HCT116 (cell line): ENCODE data around the gene TBATA. TPM values are rescaled to one million over a fixed set of nuclear protein-coding genes. Genes with fewer than 3 reads are reported as not detected.

Source experiments
- ATAC-seq: fragments of 200-7000 bp; cut with Tn5 transposase; 2 replicates; pipeline ENCODE4 v1.9.1; 2020; ENCODE audit warnings: mild to moderate bottlenecking, moderate library complexity
- BruUV-seq: library from RNA; stranded (reverse); fragments of 400-500 nt; replicated peaks from 2 replicates; lab custom pipeline; 2021; lab: Mats Ljungman, UMichigan
- CTCF ChIA-PET: fragments of 300-600 bp; sonication (Branson Sonifier 250); formaldehyde crosslinking; loops from one replicate; lab custom pipeline; 2021; ENCODE audit warnings: antibody characterized with exemption; lab: Charles Lee
- POLR2A ChIA-PET: fragments of 300-600, 350-600 bp; sonication (Branson Sonifier 250); formaldehyde crosslinking; loops from one replicate; lab custom pipeline; 2021; ENCODE audit warnings: antibody characterized with exemption; lab: Charles Lee
- RAD21 ChIA-PET, 2 experiments: fragments of 300-600 bp; sonication (Branson Sonifier 250); formaldehyde crosslinking; loops; one replicate each; lab custom pipeline; 2023; ENCODE audit warnings: low total read pairs in 2 of 2; ENCODE audit not compliant: uncharacterized antibody in 2 of 2, unreplicated experiment in 2 of 2, low non-redundant PET in 1 of 2; lab: Charles Lee
- DNase-seq: peaks from one replicate; pipeline ENCODE4 v3.0.0-alpha.2; 2010; ENCODE audit warnings: low read depth, low spot score
- H2AFZ ChIP-seq: fragments of 200-600 bp; shearing (Covaris generic), sonication (generic); 2 replicates; pipeline ENCODE4 v1.6.1; 2017; ENCODE audit warnings: low read depth, mixed run types, mixed read lengths, antibody characterized with exemption, low read length; ENCODE audit not compliant: poor library complexity, severe bottlenecking
- H3K27ac ChIP-seq: 2 replicates; pipeline ENCODE4 v1.5.1; 2012; ENCODE audit warnings: low read depth, low read length
- H3K27me3 ChIP-seq: fragments of 200-600 bp; sonication (generic); 2 replicates; pipeline ENCODE4 v1.6.1; 2016; ENCODE audit warnings: mixed run types, low read length, mixed read lengths; ENCODE audit not compliant: insufficient read depth
- H3K36me3 ChIP-seq, 2 experiments: fragments of 200-500 bp in 1 of 2; fragments of 200-600 bp in 1 of 2; sonication (Bioruptor generic) in 1 of 2; sonication (generic) in 1 of 2; 2 replicates each; pipeline versions ENCODE4 v1.5.1 to v1.6.1; 2014 to 2016; ENCODE audit warnings: low read length in 2 of 2, inconsistent platforms in 1 of 2, mixed read lengths in 1 of 2, mixed run types in 1 of 2; ENCODE audit not compliant: insufficient read depth in 2 of 2, control insufficient read depth in 1 of 2
- H3K4me1 ChIP-seq, 2 experiments: fragments of 200-600 bp in 1 of 2; sonication (generic) in 1 of 2; 2 replicates each; pipeline versions ENCODE4 v1.5.1 to v1.6.1; 2012 to 2017; ENCODE audit warnings: low read length in 2 of 2, inconsistent platforms in 1 of 2, mild to moderate bottlenecking in 1 of 2, mixed read lengths in 1 of 2, mixed run types in 1 of 2, moderate library complexity in 1 of 2; ENCODE audit not compliant: insufficient read depth in 2 of 2, control insufficient read depth in 1 of 2
- H3K4me2 ChIP-seq: fragments of 200-600 bp; sonication (generic); 2 replicates; pipeline ENCODE4 v1.6.1; 2017; ENCODE audit warnings: mixed run types, low read length, mixed read lengths
- H3K4me3 ChIP-seq, 2 experiments: fragments of 200-600 bp in 1 of 2; sonication (generic) in 1 of 2; replicated peaks in 1 of 2; 2 replicates each; pipeline ENCODE4 v1.5.1; 2011 to 2016; ENCODE audit warnings: low read length in 2 of 2, control low read depth in 1 of 2, low read depth in 1 of 2, mild to moderate bottlenecking in 1 of 2, mixed read lengths in 1 of 2, mixed run types in 1 of 2
- H3K79me2 ChIP-seq: fragments of 200-600 bp; sonication (generic); 2 replicates; pipeline ENCODE4 v1.6.1; 2017; ENCODE audit warnings: mild to moderate bottlenecking, mixed run types, low read length, moderate library complexity, mixed read lengths; ENCODE audit not compliant: insufficient read depth
- H3K9ac ChIP-seq: fragments of 200-600 bp; sonication (generic); 2 replicates; pipeline ENCODE4 v1.6.1; 2016; ENCODE audit warnings: low read length, mixed read lengths
- H3K9me2 ChIP-seq: fragments of 200-600 bp; sonication (generic), shearing (Covaris generic); 2 replicates; pipeline ENCODE4 v1.6.1; 2017; ENCODE audit warnings: mixed run types, mild to moderate bottlenecking, moderate library complexity; ENCODE audit not compliant: insufficient read depth
- H3K9me3 ChIP-seq, 2 experiments: fragments of 200-500 bp in 1 of 2; fragments of 200-600 bp in 1 of 2; sonication (Bioruptor generic) in 1 of 2; sonication (generic) in 1 of 2; 2 replicates each; pipeline ENCODE4 v1.6.1; 2014 to 2017; ENCODE audit warnings: low read length in 2 of 2, mixed read lengths in 2 of 2, inconsistent platforms in 1 of 2, low read depth in 1 of 2, mild to moderate bottlenecking in 1 of 2, mixed run types in 1 of 2, moderate library complexity in 1 of 2; ENCODE audit not compliant: control insufficient read depth in 1 of 2, insufficient read depth in 1 of 2
- H4K20me1 ChIP-seq: fragments of 200-600 bp; sonication (generic), shearing (Covaris generic); 2 replicates; pipeline ENCODE4 v1.6.1; 2017; ENCODE audit warnings: mixed run types, mild to moderate bottlenecking, moderate library complexity; ENCODE audit not compliant: insufficient read depth
- ATF3 ChIP-seq: IDR thresholded peaks from 2 replicates; pipeline ENCODE4 v1.6.1; 2012
- CBX3 ChIP-seq: IDR thresholded peaks from 2 replicates; pipeline ENCODE4 v1.6.1; 2012; ENCODE audit warnings: low read depth
- MAX ChIP-seq: IDR thresholded peaks from 2 replicates; pipeline ENCODE4 v1.6.1; 2012
- RAD21 ChIP-seq: IDR thresholded peaks from 2 replicates; pipeline ENCODE4 v1.6.1; 2012; ENCODE audit warnings: low read depth, mild to moderate bottlenecking
- SRF ChIP-seq: IDR thresholded peaks from 2 replicates; pipeline ENCODE4 v1.6.1; 2012; ENCODE audit warnings: low read depth
- ZNF274 ChIP-seq: fragments of 200-500 bp; sonication (Bioruptor generic); IDR thresholded peaks from 2 replicates; pipeline ENCODE4 v1.6.1; 2014; ENCODE audit warnings: mild to moderate bottlenecking, low read depth, low read length, inconsistent platforms
- intact Hi-C: fragments of 100-400 bp; cut with micrococcal nuclease; formaldehyde crosslinking; loops from 2 replicates; pipeline ENCODE4 v1.10.0; 2022
- total RNA-seq: library from RNA; stranded (reverse); gene quantifications from one replicate; pipeline ENCODE4 v1.2.1, GENCODE V29; 2021; ENCODE audit not compliant: unreplicated experiment

TBATA gene
- total RNA-seq, 1 experiment from 2014 or later: not detected

- Histone ChIP-seq H3K79me2 (no peaks in the 10 kb centered on the region), H3K36me3 (no peaks in the 10 kb centered on the region), H3K27me3 (no peaks in the 10 kb centered on the region), H3K4me1 (peaks cover 13 to 29% of the 10 kb centered on the region in 2 experiments; a peak in 3 of 4 replicates), H2AFZ (no peak overlapping the region), H3K9ac (no peak overlapping the region), H4K20me1 (no peaks in the 10 kb centered on the region), H3K9me2 (no peaks in the 10 kb centered on the region), H3K27ac (no peak overlapping the region), H3K4me2 (no peak overlapping the region), H3K9me3 (no peaks in the 10 kb centered on the region; a peak in 1 of 4 replicates), H3K4me3 (no peak overlapping the region)
- ATAC-seq: no peak
- ChIA-PET RAD21 (no interaction called here), CTCF (no interaction called here), POLR2A (no interaction called here)
- TF ChIP-seq SRF (no peak), ATF3 (no peak), CBX3 (no peak), MAX (no peak)
- intact Hi-C loops: loop anchor here (2.0 kb wide), 1 partner anchor 119 kb away; no protein-coding TSS in a partner anchor
- no peak for DNase-seq
- BruUV-seq: no TSS peak
Observed at GRCh38 chr10:70761727-70762350, 23.3 kb downstream of the TBATA start.

DNA sequence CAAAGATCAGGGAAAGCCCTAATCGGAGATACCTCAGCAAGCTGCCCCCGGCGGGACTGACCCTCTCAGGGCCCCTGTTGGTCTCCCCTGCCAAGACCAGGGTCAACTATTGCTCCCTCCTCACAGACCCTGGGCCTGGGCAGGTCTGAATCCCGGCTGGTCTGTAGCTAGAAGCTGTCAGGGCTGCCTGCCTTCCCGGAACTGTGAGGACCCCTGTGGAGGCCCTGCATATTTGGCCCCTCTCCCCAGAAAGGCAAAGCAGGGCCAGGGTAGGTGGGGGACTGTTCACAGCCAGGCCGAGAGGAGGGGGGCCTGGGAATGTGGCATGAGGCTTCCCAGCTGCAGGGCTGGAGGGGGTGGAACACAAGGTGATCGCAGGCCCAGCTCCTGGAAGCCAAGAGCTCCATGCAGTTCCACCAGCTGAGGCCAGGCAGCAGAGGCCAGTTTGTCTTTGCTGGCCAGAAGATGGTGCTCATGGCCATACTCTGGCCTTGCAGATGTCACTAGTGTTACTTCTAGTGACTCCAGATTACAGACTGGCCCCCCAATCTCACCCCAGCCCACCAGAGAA, 24.1 kb downstream of the TBATA start:
- no peak overlapping the region for H3K27ac ChIP-seq
- TF ChIP-seq RAD21: peak; percentile 35; the same call in 1 of the 2 replicates
- TF ChIP-seq ZNF274: no peak
- ATAC-seq (no peak), DNase-seq (no peak)
- H3K27me3 ChIP-seq: no peaks in the 10 kb centered on the region
- peaks cover 13 to 37% of the 10 kb centered on the region in 2 experiments; a peak in 3 of 4 replicates for H3K4me1 ChIP-seq
- no peaks in the 10 kb centered on the region; a peak in 1 of 4 replicates for H3K9me3 ChIP-seq
- H3K9ac ChIP-seq: no peak overlapping the region
- H2AFZ ChIP-seq: no peak overlapping the region
- H3K9me2 ChIP-seq: no peaks in the 10 kb centered on the region
- CTCF ChIA-PET: interaction anchor here (1.0 to 1.6 kb wide), 2 partner anchors 97 to 202 kb away, joined by 3 to 7 read pairs; no protein-coding TSS in a partner anchor
- no peak overlapping the region for H3K4me3 ChIP-seq
- intact Hi-C loops: loop anchor here (2.0 kb wide), 1 partner anchor 120 kb away; no protein-coding TSS in a partner anchor
- RAD21 ChIA-PET: interaction anchor here in 1 of 2 experiments (0.6 kb wide), 1 partner anchor 142 kb away, joined by 6 read pairs; no protein-coding TSS in a partner anchor
- no peaks in the 10 kb centered on the region for H4K20me1 ChIP-seq
- no peaks in the 10 kb centered on the region for H3K79me2 ChIP-seq
- POLR2A ChIA-PET: no interaction called here
- no peaks in the 10 kb centered on the region for H3K36me3 ChIP-seq
- H3K4me2 ChIP-seq: no peak overlapping the region
- BruUV-seq: no TSS peak
